Upper lobe of left lung (tissue), 4 donors: Measurements from ENCODE around the gene TMEM132D.

ENCODE experiments used
- CTCF ChIP-seq, 6 experiments: fragments of 450-650 bp in 4 of 6; fragments of 200-600 bp in 2 of 6; sonication (generic) in 2 of 6; IDR thresholded peaks; one replicate each; pipeline ENCODE4 v1.5.1; 2016 to 2019; ENCODE audit warnings: antibody characterized with exemption in 6 of 6
- POLR2A ChIP-seq, 4 donors: fragments of 450-650 bp; IDR thresholded peaks; one replicate each; pipeline ENCODE4 v1.5.1; 2016 to 2017; ENCODE audit warnings: antibody characterized with exemption in 4 of 4, mild to moderate bottlenecking in 2 of 4

GRCh38 chr12:129163461-129163860, 740.4 kb downstream of the TMEM132D start:
- TF ChIP-seq CTCF (IDR thresholded peaks at IDR 0.05) (no peak), POLR2A (IDR thresholded peaks at IDR 0.05) (no peak)
